T47D (cell line): ENCODE data around the gene FCER2.

ENCODE experiments used
- DNase-seq, 2 experiments: peaks; one replicate each; pipeline versions ENCODE4 v3.0.0 to v3.0.0-alpha.2; 2011 to 2012; ENCODE audit warnings: low read depth in 1 of 2, low spot score in 1 of 2
- JUND ChIP-seq: IDR thresholded peaks from 2 replicates; pipeline ENCODE4 v1.6.1; 2012; ENCODE audit warnings: low read depth
- in situ Hi-C: cut with HindIII; loops from 2 replicates; pipeline ENCODE4 v1.10.0; 2016; ENCODE audit warnings: low sequenced_read_pairs, low pct_unique_long_range_greater_than_20kb

The FCER2 gene

DNA sequence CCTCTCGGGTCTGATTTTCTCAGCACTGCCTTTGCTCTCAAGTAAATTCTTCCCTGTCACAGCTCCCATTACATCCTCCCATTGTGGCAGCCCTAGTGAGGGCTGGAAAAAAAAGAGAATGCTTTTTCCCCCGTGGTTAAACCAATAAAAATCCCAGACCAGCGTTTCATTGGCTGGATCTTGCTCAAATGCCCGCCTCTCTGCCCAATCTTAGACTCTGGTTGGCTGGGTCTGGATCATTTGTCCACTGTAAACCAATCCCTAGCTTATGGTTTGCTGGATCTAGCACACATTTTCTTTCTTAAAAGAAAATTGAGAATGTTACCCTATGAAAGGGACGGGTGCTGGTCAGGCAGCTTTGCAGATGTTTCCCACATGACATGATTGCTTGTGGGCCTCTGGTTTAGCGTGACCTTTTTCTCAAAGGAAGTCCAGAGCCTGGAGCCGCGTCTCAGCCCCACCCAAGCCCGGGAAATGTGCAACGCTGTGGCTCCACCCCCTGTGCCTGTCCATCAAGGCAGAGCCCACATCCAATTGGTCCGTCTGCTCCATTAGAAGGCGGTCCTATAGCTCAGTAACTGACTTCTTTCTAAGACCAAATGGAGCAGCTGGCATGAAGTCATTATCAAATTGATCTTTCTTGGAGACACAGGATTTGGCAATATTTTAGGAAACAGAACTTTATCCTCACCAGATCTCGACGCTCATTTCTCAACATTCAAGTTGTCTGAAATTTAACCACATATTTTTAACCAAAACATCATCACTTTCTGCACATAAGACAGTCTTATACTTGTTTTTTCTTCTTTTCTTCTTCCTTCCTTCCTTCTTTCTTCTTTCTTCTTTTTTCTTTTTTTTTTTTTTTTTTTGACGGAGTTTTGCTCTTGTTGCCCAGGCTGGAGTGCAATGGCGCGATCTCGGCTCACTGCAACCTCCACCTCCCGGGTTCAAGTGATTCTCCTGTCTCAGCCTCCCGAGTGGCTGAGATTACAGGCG is 27.6 kb downstream of the FCER2 start:
- peak in 1 of 2 experiments; percentile 82 for DNase-seq
- in situ Hi-C loops, result no loop called here
- TF ChIP-seq JUND, result no peak

DNA sequence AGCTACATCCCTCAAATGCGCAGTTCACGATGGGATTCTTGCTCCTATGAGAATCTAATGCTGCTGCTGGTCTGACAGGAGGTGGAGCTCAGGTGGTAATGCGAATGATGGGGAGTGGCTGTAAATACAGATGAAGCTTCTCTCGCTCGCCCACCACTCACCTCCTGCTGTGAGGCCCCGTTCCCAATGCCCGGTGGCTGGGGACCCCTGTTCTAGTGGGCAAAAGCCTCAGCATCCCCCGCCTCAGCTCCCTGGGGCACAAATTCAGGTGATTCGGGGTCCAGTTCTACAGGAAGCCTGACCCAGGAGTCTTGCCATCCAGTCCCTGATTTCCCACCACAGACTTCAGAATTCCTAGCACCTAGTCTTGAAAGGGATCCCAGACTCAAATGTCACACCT is 29.4 kb downstream of the FCER2 start:
- in situ Hi-C loops, result no loop called here
- no peak for TF ChIP-seq JUND
- DNase-seq, result no peak

DNA sequence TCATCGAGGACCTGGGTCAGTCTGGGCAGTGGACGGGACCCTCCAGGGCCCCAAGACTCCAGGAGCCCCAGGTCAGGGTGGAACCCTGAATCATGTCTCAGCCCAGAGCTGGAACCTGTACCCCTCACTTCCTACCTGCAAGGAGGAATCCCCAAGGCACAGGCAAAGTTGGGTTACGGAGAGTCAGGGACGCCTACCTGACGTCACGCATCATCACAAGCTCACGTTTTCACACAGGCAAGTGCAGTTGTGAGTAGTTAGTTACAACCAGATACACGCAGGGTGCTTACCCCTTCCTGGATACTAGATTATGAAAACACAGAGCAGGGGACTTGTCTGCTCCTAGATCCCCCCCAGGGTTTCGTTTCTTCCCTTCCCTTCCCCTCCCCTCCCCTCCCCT is 31.1 kb downstream of the FCER2 start:
- in situ Hi-C loops, result no loop called here
- no peak for DNase-seq
- TF ChIP-seq JUND, result no peak

DNA sequence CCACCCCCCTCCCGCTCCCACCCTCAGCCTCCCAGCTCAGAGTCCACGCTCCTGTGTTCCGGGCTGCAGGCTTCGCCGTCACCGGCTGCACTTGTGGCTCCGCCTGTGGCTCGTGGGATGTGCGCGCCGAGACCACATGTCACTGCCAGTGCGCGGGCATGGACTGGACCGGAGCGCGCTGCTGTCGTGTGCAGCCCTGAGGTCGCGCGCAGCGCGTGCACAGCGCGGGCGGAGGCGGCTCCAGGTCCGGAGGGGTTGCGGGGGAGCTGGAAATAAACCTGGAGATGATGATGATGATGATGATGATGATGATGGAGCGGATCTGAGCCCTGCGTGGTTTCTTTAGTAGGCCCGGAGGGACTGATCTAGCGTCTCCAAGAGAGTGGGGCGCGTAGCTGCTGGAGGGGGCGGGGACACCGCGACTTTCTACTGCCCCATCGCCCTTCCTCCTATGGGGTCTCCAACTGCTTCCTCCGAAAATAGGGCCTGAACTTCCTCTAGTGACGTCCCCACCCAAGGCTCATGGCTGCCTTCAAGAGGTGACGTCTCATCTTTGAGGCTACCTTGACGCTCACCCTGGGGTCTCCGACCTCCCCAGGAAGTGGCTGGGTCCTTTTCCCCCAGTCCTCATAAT is 31.7 kb downstream of the FCER2 start:
- no peak for TF ChIP-seq JUND
- no peak for DNase-seq
- in situ Hi-C loops, result no loop called here

DNA sequence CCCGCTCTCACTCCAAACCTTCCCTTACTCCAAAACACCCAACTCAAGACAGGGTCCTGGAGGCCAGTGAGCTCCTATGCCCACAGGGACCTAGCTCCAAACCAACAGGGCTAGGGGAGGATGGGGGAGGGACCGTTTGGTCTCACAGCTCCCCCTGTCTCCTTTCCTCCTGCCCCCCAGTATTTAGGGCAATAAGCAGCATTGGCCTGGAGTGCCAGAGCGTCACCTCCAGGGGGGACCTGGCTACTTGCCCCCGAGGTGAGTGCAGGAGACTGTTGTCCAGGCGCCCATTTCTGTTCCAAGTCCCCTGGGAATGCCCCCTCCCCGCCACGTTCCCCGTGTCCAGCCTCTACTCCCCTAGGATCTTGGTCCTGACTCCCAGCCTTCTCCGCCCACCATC is 32.3 kb downstream of the FCER2 start:
- no peak for TF ChIP-seq JUND
- DNase-seq, result no peak
- in situ Hi-C loops, result no loop called here

DNA sequence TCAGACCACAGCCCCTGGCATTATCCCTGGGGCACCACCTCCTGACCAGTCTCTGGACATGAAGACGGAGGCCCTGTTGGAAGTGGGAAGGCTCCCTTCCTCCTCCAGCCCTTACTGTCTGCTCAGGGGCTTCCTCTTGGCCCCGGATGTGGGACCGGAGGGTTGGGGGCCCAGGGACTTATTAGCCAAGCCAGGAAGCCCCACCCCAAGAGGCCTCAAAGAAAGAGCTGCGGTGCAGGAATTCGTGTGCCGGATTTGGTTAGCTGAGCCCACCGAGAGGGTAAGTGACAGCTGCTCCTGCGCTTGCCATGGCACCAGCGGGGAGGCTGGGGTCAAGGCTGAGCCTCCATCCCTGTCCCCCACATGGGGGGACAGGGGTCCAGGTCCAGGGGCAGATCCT is 33.1 kb downstream of the FCER2 start, which contains the start of gene RETN:
TSS of gene RETN (plus strand) at position 208 of the 400 bp plus-strand sequence. CDS start 278 bp downstream, outside the sequence.
- DNase-seq, result no peak
- no peak for TF ChIP-seq JUND
- in situ Hi-C loops, result no loop called here

DNA sequence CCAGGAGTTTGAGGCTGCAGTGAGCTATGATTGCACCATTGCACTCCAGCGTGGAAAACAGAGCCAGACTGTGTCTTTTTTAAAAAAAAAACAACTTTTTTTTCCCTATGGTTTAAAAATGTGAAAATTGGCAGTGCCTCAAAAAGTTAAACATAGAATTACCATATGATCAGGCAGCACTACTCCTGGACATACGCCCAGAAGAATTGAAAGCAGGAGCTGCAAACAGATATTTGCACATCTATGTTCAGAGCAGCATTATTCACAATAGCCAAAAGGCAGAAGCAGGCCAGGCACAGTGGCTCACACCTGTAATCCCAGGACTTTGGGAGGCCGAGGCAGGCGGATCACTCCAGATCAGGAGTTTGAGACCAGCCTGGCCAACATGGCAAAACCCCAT is 36.9 kb downstream of the FCER2 start:
- no peak for DNase-seq
- TF ChIP-seq JUND, result no peak
- in situ Hi-C loops, result no loop called here

DNA sequence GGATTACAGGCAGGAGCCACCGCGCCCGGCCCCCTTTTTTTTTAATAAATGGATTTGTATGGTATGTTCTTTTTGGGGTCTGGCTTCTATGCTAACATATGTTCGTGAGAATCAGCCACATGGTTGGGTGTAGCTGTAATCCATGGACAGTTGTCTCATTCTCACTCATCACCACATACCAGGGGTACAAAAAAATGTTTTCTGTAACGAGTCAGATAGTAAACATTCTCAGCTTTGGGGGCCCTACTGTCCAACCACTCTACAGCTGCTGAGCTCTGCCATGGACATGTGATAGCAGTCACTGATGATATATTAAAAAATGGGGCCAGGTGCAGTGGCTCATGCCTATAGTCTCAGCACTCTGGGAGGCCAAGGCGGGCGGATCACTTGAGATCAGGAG is 38.2 kb downstream of the FCER2 start:
- in situ Hi-C loops, result no loop called here
- TF ChIP-seq JUND, result no peak
- no peak for DNase-seq

DNA sequence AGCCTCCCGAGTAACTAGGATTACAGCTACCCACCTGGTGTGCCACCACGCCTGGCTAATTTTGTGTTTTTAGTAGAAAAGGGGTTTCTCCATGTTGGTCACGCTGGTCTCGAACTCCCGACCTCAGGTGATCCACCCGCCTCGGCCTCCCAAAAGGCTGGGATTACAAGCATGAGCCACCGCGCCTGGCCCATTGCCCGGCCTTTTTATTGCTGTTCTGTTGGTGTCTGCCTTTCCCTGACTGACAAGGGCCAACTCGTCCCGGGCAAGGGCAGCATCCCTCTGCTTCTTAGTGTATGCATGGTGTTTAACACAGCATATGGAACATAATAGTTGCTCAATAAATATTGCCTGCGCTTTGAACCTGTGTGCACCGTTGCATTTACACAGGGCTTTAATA is 39.3 kb downstream of the FCER2 start:
- no peak for TF ChIP-seq JUND
- in situ Hi-C loops, result no loop called here
- no peak for DNase-seq

DNA sequence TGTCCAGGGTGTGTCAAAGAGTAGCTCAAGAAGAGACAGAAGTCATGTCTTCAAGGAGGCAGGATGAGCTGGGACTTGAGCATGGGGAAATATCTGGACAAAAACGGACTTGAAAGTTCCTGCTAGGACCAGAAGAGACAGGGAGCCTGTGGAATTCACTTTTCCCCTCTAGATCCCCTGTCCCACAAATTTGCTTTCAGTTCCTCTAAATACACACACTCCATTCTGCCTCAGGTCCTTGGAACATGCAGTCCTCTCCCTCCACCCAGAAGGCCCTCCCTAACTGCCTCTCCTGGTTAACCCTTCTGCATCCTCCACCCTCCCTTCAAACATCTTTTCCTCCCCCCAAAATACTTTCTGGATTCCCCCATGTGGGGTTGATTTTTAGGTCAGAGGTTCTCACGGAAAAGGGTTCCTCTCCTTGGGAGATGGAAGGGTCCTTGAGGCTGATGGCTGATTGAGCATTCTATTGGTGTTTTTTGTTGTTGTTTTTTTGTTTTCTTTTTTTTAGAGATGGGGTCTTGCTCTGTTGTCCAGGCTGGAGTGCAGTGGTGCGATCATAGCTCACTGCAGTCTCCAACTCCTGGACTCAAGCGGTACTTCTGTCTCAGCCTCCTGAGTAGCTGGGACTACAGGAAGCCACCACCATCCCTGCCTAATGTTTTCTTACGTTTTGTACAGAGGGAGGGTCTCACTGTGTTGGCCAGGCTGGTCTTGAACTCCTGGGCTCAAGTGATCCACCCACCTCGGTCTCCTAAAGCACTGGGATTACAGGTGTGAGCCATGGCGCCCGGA is 40.0 kb downstream of the FCER2 start:
- no peak for DNase-seq
- no peak for TF ChIP-seq JUND
- in situ Hi-C loops, result no loop called here

DNA sequence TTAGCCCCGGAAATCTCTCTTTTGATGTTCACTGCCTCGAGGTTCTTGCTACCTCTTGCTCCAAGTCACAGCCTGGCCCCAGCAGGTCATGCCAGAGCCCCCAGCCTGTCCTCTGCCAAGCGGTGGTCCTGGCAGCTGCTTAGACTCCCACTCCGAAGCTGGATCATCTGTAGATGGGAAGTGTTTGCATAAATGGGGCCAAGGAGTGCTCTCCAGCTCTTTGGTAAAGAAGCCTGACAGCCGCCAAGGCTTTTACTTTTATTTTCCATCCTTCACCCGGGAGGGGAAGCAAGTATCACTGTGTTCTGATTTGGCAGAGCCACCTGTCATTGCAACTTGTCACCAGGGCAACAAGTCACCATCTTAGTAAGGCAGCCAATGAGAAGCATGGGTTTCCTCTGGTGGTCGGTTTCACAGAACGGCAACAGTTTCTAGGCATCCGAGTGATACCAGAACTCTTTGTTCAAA is 43.7 kb downstream of the FCER2 start:
- no peak for TF ChIP-seq JUND
- in situ Hi-C loops, result no loop called here
- DNase-seq, result no peak

DNA sequence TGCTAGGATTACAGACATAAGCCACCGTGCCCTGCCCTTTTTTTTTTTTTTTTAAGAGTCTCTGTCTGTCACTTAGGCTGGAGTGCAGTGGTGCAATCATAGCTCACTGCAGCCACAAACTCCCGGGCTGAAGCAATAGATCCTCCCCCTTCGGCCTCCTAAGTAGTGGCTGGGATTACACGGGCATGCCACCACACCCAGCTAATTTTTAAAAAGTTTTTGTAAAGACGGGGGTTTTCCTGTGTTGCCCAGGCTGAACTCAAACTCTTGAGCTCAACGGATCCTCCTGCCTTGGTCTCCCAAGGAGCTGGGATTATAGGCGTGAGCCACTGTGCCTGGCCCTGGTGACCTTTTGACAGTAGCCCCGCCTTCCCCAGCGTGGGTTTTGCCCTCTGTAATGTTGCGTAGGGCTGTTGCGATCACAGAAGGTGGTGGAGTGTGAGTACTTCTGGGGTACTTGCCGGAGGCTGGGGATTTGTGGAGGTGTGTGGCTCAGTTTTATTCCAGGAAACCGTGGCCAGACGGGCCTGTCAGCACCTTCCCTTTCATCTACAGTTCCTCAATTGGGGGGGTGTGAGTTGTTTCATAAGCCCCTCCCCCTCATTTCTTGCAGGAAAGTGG is 44.7 kb downstream of the FCER2 start:
- in situ Hi-C loops, result no loop called here
- TF ChIP-seq JUND, result no peak
- no peak for DNase-seq
